GM12878 (cell line): ENCODE measurements around the gene PROKR1. TPM values are rescaled to one million over a fixed set of nuclear protein-coding genes. Genes with fewer than 3 reads are reported as not detected.

Experiments
- ATF7 ChIP-seq: fragments of 450-650 bp; IDR thresholded peaks from 2 replicates; pipeline ENCODE4 v1.6.1; 2016; ENCODE audit warnings: low read depth, mild to moderate bottlenecking
- CREM ChIP-seq: IDR thresholded peaks from 2 replicates; pipeline ENCODE4 v1.6.1; 2014; ENCODE audit warnings: antibody characterized with exemption, low read depth
- DPF2 ChIP-seq: fragments of 450-650 bp; IDR thresholded peaks from 2 replicates; pipeline ENCODE4 v1.6.1; 2017; ENCODE audit warnings: mild to moderate bottlenecking
- EZH2 ChIP-seq: IDR thresholded peaks from 2 replicates; pipeline ENCODE4 v1.6.1; 2012; ENCODE audit warnings: low read depth, mild to moderate bottlenecking, control low read depth, inconsistent platforms, low read length, borderline replicate concordance; ENCODE audit not compliant: control insufficient read depth
- HSF1 ChIP-seq: fragments of 150-350 bp; IDR thresholded peaks from 2 replicates; pipeline ENCODE4 v1.6.1; 2014; ENCODE audit warnings: mild to moderate bottlenecking, low read depth, low read length
- JUND ChIP-seq: IDR thresholded peaks from 2 replicates; pipeline ENCODE4 v1.6.1; 2012; ENCODE audit warnings: low read depth, mild to moderate bottlenecking, low read length, improper control_type of control experiment, moderate library complexity
- NR2F1 ChIP-seq: fragments of 450-650 bp; conservative IDR thresholded peaks from 2 replicates; pipeline ENCODE4 v1.6.1; 2017; ENCODE audit warnings: mild to moderate bottlenecking
- PBX3 ChIP-seq: IDR thresholded peaks from 2 replicates; pipeline ENCODE4 v1.6.1; 2011; ENCODE audit warnings: mild to moderate bottlenecking, low read depth, low read length, moderate library complexity; ENCODE audit not compliant: insufficient replicate concordance
- PML ChIP-seq: IDR thresholded peaks from 2 replicates; pipeline ENCODE4 v1.6.1; 2012; ENCODE audit warnings: low read length, inconsistent platforms
- RBBP5 ChIP-seq: fragments of 200-600 bp; sonication (generic); conservative IDR thresholded peaks from 2 replicates; pipeline ENCODE4 v1.6.1; 2016
- RELA ChIP-seq: fragments of 450-650 bp; IDR thresholded peaks from 2 replicates; pipeline ENCODE4 v1.8.0; 2014; ENCODE audit warnings: borderline replicate concordance; ENCODE audit not compliant: partially characterized antibody
- SKIL ChIP-seq: fragments of 450-650 bp; IDR thresholded peaks from 2 replicates; pipeline ENCODE4 v1.6.1; 2017; ENCODE audit warnings: mild to moderate bottlenecking, low read depth, inconsistent platforms; ENCODE audit not compliant: poor library complexity, severe bottlenecking
- SUZ12 ChIP-seq: fragments of 200-600 bp; sonication (generic); IDR thresholded peaks from one replicate; pipeline ENCODE4 v1.6.1; 2018; ENCODE audit warnings: antibody characterized with exemption, mild to moderate bottlenecking; ENCODE audit not compliant: unreplicated experiment
- USF2 ChIP-seq: IDR thresholded peaks from 2 replicates; pipeline ENCODE4 v1.6.1; 2011; ENCODE audit warnings: low read depth, low read length, improper control_type of control experiment, borderline replicate concordance
- YY1 ChIP-seq: IDR thresholded peaks from 2 replicates; pipeline ENCODE4 v1.6.1; 2011; ENCODE audit warnings: low read depth, mild to moderate bottlenecking, low read length
- ZBTB40 ChIP-seq: fragments of 450-650 bp; IDR thresholded peaks from 2 replicates; pipeline ENCODE4 v1.6.1; 2016; ENCODE audit warnings: mild to moderate bottlenecking, moderate library complexity, borderline replicate concordance
- polyA plus RNA-seq, 11 experiments: library from polyadenylated mRNA; depleted of rRNA in 4 of 11; unstranded in 6 of 11; stranded (reverse) in 5 of 11; fragments of >200 nt; fragmentation: Nextera tagmentation in 4 of 11; fragmentation: Illumina TruSeq in 1 of 11; extraction: Ambion mirVana in 4 of 11; extraction: Trizol in 1 of 11; gene quantifications; 1 replicate in 1 of 11; 2 replicates in 10 of 11; pipeline versions ENCODE4 v1.2.1 to v1.2.3, GENCODE V29; 2011 to 2016; ENCODE audit warnings: inconsistent platforms in 2 of 11, missing spikeins in 2 of 11, low read depth in 1 of 11
- total RNA-seq, 4 experiments: library from RNA; depleted of rRNA in 3 of 4; stranded (reverse); fragments of >200 nt in 3 of 4; fragmentation: Illumina TruSeq in 1 of 4; extraction: Trizol in 1 of 4; gene quantifications; 2 replicates each; pipeline versions ENCODE4 v1.2.1 to v1.2.3, GENCODE V29; 2013 to 2021

PROKR1 gene
- total and polyA plus RNA-seq, 10 of the 15 experiments (the other 5 are each of a cell fraction or from before 2014, with no cell fraction given), result 0.01 to 0.02 TPM; not detected in 8

- TF ChIP-seq ZBTB40 (no peak), EZH2 (no peak), NR2F1 (peak; percentile 89), RBBP5 (no peak), PBX3 (no peak), YY1 (0 out of 2 replicates have a peak, but pooled peaks have one; percentile 11), SKIL (peak; percentile 63), USF2 (peak; percentile 56; the same call in 1 of the 2 replicates), JUND (peak; percentile 53; the same call in 1 of the 2 replicates), SUZ12 (no peak), HSF1 (no peak), DPF2 (peak; percentile 97), PML (peak; percentile 56), ATF7 (peak; percentile 65; the same call in 1 of the 2 replicates), RELA (peak; percentile 30), CREM (0 out of 2 replicates have a peak, but pooled peaks have one; percentile 48)
Observed at GRCh38 chr2:68689553-68690537, 46.5 kb downstream of the PROKR1 start (continued).
